HG02852 (cell line): ENCODE data around the gene MS4A15.
"Not testable (repeated sequence)": the region's sequence is repeated elsewhere in the genome, so short reads cannot be mapped to it uniquely, and the experiment has no call there.

Source experiments
- ATAC-seq: cut with Tn5 transposase; IDR thresholded peaks from one replicate; pipeline ENCODE4 v1.9.1; 2021; ENCODE audit warnings: mild to moderate bottlenecking, moderate library complexity; ENCODE audit not compliant: unreplicated experiment

The MS4A15 gene

GRCh38 chr11:60753309-60753708 lies 3.4 kb upstream of the MS4A15 start:
- ATAC-seq, result no peak

GRCh38 chr11:60754887-60755286 lies 1.8 kb upstream of the MS4A15 start:
- no peak for ATAC-seq

DNA sequence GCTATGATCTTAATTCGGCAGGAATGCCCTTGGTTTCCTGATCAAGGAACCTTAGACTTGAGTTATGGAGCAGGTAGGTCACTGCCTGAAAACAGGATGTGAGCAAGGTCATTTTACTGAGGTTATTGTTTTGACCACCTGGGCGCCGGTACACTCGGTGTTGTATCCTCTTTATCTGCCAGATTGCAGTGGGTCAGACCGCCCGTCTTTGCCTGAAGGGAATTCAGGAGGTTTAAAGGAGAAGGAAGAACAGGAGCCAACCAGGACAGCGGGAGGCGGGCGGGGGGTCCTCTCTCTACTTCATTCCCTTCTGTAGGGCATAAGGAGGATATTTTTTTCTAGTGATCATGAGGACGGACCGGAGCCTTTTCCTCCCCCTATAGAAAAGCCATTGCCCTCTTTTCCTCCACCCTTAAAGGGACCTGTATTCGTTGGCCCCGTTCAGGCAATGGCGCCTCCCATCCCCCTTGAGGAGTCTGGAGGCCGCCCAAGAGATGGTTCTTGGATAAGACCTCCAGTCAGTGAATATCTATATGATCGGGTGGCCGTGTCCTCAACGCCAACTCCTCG lies 649 bp downstream of the MS4A15 start:
- no peak for ATAC-seq

- ATAC-seq, result not testable (repeated sequence)
Measured at GRCh38 chr11:60758671-60759070, 2.0 kb downstream of the MS4A15 start.

DNA sequence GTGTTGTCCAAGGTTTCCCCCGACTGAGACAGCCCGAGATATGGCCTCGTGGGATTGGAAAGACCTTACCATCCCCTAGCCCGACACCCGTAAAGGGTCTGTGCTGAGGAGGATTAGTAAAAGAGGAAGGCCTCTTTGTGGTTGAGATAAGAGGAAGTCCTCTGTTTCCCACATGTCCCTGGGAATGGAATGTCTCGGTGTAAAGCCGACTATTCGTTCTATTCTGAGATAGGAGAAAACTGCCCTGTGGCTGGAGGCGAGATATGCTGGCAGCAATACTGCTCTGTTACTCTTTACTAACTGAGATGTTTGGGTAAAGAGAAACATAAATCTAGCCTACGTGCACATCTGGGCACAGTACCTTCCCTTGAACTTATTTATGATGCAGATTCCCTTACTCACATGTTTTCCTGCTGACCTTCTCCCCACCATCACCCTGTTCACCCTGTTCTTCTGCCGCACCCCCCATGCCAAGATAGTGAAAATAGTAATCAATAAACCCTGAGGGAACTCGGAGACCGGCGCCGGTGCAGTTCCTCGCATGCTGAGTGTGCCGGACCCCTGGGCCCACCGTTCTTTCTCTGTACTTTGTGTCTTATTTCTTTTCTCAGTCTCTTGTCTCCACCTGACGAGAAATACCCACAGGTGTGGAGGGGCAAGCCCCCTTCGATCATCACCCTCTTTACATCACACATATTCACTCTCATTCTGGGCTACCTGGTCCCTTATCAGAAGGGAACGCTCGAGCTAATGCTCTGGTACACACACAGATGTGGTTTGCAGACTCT lies 3.0 kb downstream of the MS4A15 start:
- not testable (repeated sequence) for ATAC-seq

DNA sequence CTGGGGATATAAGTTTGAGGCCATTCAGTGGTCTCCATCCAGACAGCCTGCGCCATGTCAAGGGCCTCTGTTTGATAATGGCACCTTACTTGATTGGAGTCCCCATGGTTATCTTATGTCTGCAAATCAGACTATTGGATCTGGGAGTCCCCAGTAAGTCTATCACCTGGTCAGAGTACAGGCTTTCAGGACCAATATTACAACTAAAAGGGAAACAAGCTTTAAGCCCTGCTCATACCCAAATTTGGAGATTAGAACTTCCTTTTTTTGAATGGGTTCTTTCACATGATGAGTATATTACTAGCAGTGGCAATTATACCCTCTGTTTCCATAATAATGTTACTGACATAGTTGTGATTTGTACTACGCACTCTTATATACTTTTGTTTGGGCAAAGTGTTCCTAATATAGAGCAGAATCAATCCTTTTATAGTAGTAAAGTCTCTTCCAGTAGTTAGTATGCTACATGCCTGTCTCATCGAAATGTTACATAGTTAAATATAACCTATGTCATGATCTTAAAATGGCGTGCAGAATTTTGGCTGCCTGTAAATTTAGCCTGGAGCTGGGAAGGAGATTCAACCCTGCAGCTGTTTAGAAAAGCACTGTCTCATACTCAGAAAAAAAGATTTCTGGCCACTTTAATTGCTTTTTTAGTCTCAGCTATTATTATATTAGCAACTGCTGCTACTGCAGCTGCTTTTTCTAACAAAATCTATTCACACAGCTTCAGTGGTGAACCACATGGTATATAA lies 4.9 kb downstream of the MS4A15 start:
- ATAC-seq, result peak; percentile 27

- peak; percentile 56 for ATAC-seq
Measured at GRCh38 chr11:60762851-60763691, 6.4 kb downstream of the MS4A15 start.

DNA sequence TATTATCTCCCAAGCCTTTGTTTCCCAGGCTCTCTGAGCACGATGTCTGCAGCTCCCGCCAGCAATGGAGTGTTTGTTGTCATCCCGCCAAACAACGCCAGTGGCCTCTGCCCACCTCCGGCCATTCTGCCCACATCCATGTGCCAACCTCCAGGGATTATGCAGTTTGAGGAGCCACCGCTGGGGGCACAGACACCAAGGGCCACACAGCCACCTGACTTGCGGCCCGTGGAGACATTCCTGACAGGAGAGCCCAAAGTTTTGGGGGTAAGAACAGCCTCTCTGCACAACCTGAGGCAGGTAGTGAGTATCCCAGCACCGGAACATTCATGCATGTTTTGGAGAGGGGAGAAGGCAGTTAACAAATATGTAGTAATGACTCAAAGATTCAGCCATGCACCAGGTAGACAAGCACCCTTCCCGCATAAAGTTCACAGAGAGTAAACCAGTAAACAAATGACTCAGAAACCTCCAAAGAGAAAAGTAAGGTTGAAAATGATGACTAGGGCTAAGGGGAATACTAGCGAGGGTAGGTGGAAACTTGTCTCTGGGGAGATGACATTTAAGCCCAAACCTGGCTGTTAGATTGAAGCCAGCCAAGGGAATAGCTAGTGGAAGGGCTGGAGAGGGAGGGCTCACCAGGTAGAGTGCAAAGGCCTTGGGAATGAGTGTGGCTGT lies 7.2 kb downstream of the MS4A15 start:
- ATAC-seq, result peak; percentile 34

GRCh38 chr11:60764879-60765278 lies 8.2 kb downstream of the MS4A15 start:
- ATAC-seq, result peak; percentile 38

DNA sequence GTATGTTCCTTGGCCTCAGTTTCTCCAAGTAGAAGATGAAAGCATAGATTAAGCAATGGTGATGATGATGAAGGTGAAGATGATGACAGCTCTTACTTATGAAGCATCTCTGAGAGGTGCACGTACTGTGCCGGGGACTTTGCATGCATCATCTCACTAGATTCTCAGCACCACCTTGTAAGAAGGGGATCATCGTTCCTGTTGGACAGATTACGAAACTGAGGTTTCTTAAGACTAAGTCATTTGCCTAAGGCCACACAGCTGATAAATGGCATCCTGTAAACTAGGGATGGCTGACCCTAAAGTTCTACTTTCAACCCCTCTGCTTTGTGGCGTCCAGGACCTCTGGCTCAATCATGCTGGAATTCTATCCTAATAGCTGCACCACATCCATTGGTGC lies 8.7 kb downstream of the MS4A15 start:
- no peak for ATAC-seq

DNA sequence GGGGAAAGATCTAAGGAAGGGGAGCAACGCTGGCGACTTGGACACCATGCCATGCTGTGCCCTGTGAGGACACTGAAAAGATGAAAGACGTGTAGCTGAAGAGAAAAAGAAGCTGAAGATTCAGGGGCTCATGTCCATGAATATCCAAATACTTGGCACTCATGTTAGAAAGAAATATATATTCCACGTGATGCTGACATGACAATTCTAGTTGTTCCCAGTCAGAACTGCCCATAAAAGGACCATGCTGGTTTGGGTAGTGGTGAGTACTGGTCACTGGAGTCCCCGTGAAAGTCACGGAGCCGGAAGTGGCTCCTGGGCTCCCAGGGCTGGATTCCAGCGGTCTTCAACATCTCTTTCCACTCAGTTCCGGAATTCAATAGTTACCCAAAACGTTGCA lies 9.9 kb downstream of the MS4A15 start:
- ATAC-seq, result no peak

GRCh38 chr11:60767388-60767811 lies 10.7 kb downstream of the MS4A15 start:
- no peak for ATAC-seq

GRCh38 chr11:60768202-60768601 lies 11.5 kb downstream of the MS4A15 start:
- no peak for ATAC-seq

DNA sequence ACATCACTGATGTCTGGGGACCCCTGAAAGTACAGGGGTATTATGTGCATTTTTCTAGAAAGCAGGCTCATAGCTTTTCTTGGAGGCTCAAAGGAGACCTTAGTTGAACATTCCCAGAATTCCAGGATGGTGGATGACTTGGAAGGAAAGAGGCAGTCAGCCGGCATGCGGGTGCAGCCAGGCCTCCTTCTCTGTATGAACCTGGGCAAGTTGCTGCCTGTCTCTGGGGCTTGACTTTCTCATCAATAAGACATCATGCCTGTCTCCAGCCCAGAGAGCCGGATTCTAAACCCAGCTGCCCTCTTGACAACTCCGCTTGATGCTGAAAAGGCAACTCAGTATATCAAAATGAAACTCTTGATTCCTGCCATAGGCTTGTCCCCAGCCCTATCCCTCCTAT lies 12.6 kb downstream of the MS4A15 start:
- no peak for ATAC-seq

DNA sequence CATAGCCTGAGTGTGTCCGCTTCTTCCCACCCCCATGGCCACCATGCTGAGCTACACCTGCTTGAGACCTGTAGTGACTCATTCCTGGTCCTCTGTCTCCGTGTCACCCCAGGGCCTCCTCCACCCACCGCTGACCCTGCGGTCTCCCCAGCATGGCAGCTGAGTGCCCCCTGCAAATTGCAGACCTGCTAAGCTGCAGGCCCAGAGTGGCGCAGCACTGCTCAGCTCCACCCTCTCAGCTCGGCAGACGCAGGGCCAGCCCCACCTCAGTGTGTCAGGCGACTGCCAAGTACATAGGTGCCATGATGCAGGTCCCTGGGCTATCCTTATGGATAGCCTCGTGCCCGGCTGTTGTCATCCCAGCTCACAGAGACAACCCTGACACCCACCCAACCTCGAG lies 13.1 kb downstream of the MS4A15 start:
- no peak for ATAC-seq

DNA sequence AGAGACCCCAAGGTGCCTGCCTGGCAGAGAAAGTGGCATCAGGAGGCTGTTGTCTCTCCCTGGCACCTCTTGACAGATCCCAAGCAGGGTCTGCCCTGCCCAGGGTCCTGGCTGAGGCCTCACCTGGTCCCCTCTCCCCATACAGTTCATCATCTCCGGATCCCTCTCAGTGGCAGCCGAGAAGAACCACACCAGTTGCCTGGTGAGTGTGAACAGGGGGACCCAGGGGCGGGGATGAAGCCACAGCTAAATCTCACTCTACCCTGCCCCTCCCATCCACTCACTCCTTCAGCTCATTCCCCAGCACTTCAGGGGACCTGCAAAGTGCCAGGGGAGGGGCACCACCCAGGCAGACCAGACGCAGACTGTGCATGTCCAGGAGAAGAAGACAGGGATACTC lies 14.5 kb downstream of the MS4A15 start:
- ATAC-seq, result no peak

DNA sequence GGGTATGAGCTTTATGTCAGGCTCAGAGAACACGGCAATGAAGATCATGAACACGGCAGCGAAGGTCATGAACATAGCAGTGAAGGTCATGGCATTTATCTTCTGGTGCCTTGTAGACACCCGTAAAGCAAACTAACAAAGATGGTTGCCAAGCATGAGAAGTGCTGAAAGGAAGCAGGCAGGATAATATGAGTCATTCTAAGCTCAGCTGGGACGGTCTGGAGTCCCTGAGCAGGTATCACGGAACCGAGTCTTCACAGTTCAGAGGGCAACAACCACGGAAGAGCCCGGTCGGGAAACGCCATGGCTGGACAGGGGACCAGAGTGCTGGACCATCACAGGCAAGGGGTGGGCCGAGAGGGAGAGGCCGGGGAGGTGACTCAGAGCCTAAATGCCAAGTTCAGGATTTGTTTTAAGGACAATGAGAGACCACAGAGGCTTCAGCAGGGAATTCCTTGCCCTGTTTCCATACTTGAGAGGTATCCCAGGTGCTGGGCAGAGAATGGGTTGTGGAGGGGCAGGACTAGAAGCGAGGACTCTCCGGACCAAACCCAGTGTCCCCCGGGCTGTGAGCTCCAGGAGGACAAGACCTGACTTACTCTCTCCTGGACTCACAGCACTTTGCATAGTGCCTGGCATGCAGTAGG lies 15.3 kb downstream of the MS4A15 start:
- ATAC-seq, result no peak

DNA sequence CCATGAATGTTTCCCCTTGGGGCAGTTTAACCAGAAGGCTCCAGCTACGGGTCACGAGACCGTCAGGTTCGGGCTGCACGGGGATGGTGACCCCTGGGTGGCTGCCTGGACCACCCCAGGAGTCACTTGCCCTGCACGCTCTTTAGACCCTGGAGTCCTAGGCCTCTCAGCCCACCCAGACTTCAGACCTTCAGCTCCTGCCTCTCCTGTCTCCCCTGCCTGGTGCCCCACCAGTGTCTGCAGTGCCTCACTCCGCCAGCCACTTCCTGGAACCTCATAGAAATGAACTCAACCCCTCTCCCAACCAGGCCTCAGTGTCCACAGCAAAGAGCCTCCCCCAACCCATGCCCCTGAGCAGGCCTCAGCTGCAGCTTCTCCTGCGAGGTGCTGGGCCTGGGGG lies 16.0 kb downstream of the MS4A15 start:
- no peak for ATAC-seq

GRCh38 chr11:60774726-60775125 lies 18.1 kb downstream of the MS4A15 start:
- no peak for ATAC-seq

- peak; percentile 65 for ATAC-seq
Measured at GRCh38 chr11:60775420-60775961, 18.8 kb downstream of the MS4A15 start.
